Measurements from ENCODE around the gene LSM5.

- TF ChIP-seq, protein P1, sequence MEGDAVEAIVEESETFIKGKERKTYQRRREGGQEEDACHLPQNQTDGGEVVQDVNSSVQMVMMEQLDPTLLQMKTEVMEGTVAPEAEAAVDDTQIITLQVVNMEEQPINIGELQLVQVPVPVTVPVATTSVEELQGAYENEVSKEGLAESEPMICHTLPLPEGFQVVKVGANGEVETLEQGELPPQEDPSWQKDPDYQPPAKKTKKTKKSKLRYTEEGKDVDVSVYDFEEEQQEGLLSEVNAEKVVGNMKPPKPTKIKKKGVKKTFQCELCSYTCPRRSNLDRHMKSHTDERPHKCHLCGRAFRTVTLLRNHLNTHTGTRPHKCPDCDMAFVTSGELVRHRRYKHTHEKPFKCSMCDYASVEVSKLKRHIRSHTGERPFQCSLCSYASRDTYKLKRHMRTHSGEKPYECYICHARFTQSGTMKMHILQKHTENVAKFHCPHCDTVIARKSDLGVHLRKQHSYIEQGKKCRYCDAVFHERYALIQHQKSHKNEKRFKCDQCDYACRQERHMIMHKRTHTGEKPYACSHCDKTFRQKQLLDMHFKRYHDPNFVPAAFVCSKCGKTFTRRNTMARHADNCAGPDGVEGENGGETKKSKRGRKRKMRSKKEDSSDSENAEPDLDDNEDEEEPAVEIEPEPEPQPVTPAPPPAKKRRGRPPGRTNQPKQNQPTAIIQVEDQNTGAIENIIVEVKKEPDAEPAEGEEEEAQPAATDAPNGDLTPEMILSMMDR (IDR thresholded peaks at IDR 0.05): no peak
- TF ChIP-seq POLR2A (IDR thresholded peaks at IDR 0.05): no peak
Measured at GRCh38 chr7:32500922-32501341, 10.8 kb upstream of the LSM5 start.
